K562 (cell line): ENCODE data around the gene PRR36. TPM values are rescaled to one million over a fixed set of nuclear protein-coding genes. Genes with fewer than 3 reads are reported as not detected.

Experiments
- ARID4B ChIP-seq: sonication (generic); formaldehyde crosslinking; IDR thresholded peaks from 2 replicates; pipeline ENCODE4 v1.8.0; 2022; ENCODE audit warnings: mild to moderate bottlenecking, missing genetic modification reagents
- C11orf30 ChIP-seq: fragments of 450-650 bp; IDR thresholded peaks from 2 replicates; pipeline ENCODE4 v1.6.1; 2016; ENCODE audit warnings: low read depth, mild to moderate bottlenecking
- CHCHD3 ChIP-seq: fragments of 250-450 bp; sonication (Bioruptor Pico); IDR thresholded peaks from 2 replicates; pipeline ENCODE4 v2.1.2; 2022; ENCODE audit warnings: mild to moderate bottlenecking
- ELF1 ChIP-seq: fragments of 200-800 bp; sonication (Bioruptor generic); IDR thresholded peaks from 2 replicates; pipeline ENCODE4 v1.6.1; 2016; ENCODE audit warnings: missing genetic modification characterization, missing compliant biosample characterization
- ETS1 ChIP-seq: conservative IDR thresholded peaks from 2 replicates; pipeline ENCODE4 v1.6.1; 2011; ENCODE audit warnings: low read depth, mild to moderate bottlenecking, low read length; ENCODE audit not compliant: control insufficient read depth
- GTF2A2 ChIP-seq: IDR thresholded peaks from 2 replicates; pipeline ENCODE4 v1.6.1; 2016; ENCODE audit warnings: mild to moderate bottlenecking, missing genetic modification characterization, missing compliant biosample characterization
- GTF2B ChIP-seq: IDR thresholded peaks from 2 replicates; pipeline ENCODE4 v1.6.1; 2011; ENCODE audit not compliant: insufficient read length; ENCODE audit errors: extremely low read depth
- GTF2E2 ChIP-seq: fragments of 200-800 bp; sonication (Bioruptor generic); IDR thresholded peaks from 2 replicates; pipeline ENCODE4 v1.6.1; 2016; ENCODE audit warnings: missing genetic modification characterization, missing compliant biosample characterization
- HIVEP1 ChIP-seq: fragments of 250-450 bp; sonication (Bioruptor Pico); IDR thresholded peaks from 2 replicates; pipeline ENCODE4 v1.4.0; 2020; ENCODE audit warnings: mild to moderate bottlenecking
- HNRNPK ChIP-seq: fragments of 200-400 bp; formaldehyde crosslinking; IDR thresholded peaks from one replicate; pipeline ENCODE4 v1.6.1; 2018; ENCODE audit warnings: mild to moderate bottlenecking, low read depth, low read length; ENCODE audit not compliant: poor library complexity, severe bottlenecking
- IFI16 ChIP-seq: fragments of 250-450 bp; sonication (Bioruptor Pico); IDR thresholded peaks from 2 replicates; pipeline ENCODE4 v2.1.2; 2022; ENCODE audit warnings: mild to moderate bottlenecking, inconsistent platforms
- KLF16 ChIP-seq: IDR thresholded peaks from 2 replicates; pipeline ENCODE4 v1.6.1; 2016; ENCODE audit warnings: antibody characterized with exemption
- PHF20 ChIP-seq: fragments of 450-650 bp; IDR thresholded peaks from 2 replicates; pipeline ENCODE4 v1.6.1; 2018; ENCODE audit not compliant: partially characterized antibody
- PML ChIP-seq: IDR thresholded peaks from 2 replicates; pipeline ENCODE4 v1.6.1; 2012; ENCODE audit warnings: low read length, inconsistent platforms
- POLR2A ChIP-seq: fragments of 450-650 bp; conservative IDR thresholded peaks from 2 replicates; pipeline ENCODE4 v1.6.1; 2016
- RFX1 ChIP-seq: fragments of 450-650 bp; IDR thresholded peaks from 2 replicates; pipeline ENCODE4 v1.6.1; 2016; ENCODE audit warnings: mild to moderate bottlenecking, moderate library complexity
- SPI1 ChIP-seq: IDR thresholded peaks from 2 replicates; pipeline ENCODE4 v1.6.1; 2011; ENCODE audit warnings: low read depth, low read length, control low read depth, borderline replicate concordance
- SRSF7 ChIP-seq: fragments of 200-400 bp; formaldehyde crosslinking; optimal IDR thresholded peaks from 2 replicates; pipeline ENCODE3; 2017; ENCODE audit warnings: mild to moderate bottlenecking, low read depth, low read length
- THRAP3 ChIP-seq: fragments of 450-650 bp; IDR thresholded peaks from 2 replicates; pipeline ENCODE4 v1.6.1; 2016; ENCODE audit warnings: mild to moderate bottlenecking, inconsistent platforms, borderline replicate concordance
- ZNF644 ChIP-seq: fragments of 200-800 bp; sonication (Bioruptor generic); IDR thresholded peaks from 2 replicates; pipeline ENCODE4 v1.6.1; 2016; ENCODE audit warnings: low read depth, missing genetic modification characterization, missing compliant biosample characterization
- ZNF668 ChIP-seq: fragments of 250-450 bp; sonication (Bioruptor Pico); IDR thresholded peaks from 2 replicates; pipeline ENCODE4 v1.8.0; 2022; ENCODE audit warnings: mild to moderate bottlenecking, inconsistent platforms
- ZNF695 ChIP-seq: fragments of 450-650 bp; formaldehyde crosslinking; IDR thresholded peaks from 2 replicates; pipeline ENCODE4 v1.4.0; 2020; ENCODE audit warnings: mild to moderate bottlenecking, moderate library complexity
- ZNF696 ChIP-seq: fragments of 250-450 bp; sonication (Bioruptor Pico); conservative IDR thresholded peaks from 2 replicates; pipeline ENCODE4 v1.4.0; 2020; ENCODE audit warnings: mild to moderate bottlenecking, moderate library complexity
- polyA plus RNA-seq, 8 experiments: library from polyadenylated mRNA; depleted of rRNA in 4 of 8; stranded (reverse) in 5 of 8; unstranded in 3 of 8; fragments of >200 nt; fragmentation: Nextera tagmentation in 2 of 8; fragmentation: Illumina TruSeq in 1 of 8; extraction: Ambion mirVana in 2 of 8; extraction: Trizol in 1 of 8; gene quantifications; 2 replicates each; pipeline versions ENCODE4 v1.2.1 to v1.2.3, GENCODE V29; 2011 to 2014; ENCODE audit warnings: inconsistent platforms in 1 of 8, missing spikeins in 1 of 8
- total RNA-seq, 7 experiments: library from RNA; depleted of rRNA in 6 of 7; stranded (reverse); fragments of >200 nt in 6 of 7; fragmentation: Illumina TruSeq in 2 of 7; extraction: Trizol in 2 of 7; gene quantifications; 2 replicates each; pipeline versions ENCODE4 v1.2.1 to v1.2.3, GENCODE V29; 2011 to 2021; ENCODE audit warnings: low replicate concordance in 1 of 7

Gene PRR36
- total and polyA plus RNA-seq, 9 of the 15 experiments (the other 6 are each of a cell fraction or from before 2014, with no cell fraction given): 0.05 to 0.42 (median 0.06) TPM; not detected in 6

- no peak for TF ChIP-seq RFX1
- TF ChIP-seq ZNF695: 0 out of 2 replicates have a peak, but pooled peaks have one; percentile 21
- TF ChIP-seq GTF2E2 (tag): peak; percentile 7; the same call in 1 of the 2 replicates
- TF ChIP-seq GTF2A2 (tag): no peak
- TF ChIP-seq POLR2A: peak; percentile 81
- TF ChIP-seq IFI16 (CRISPR knock-in tag): no peak
- TF ChIP-seq ZNF668 (CRISPR knock-in tag): 0 out of 2 replicates have a peak, but pooled peaks have one; percentile 19
- no peak for TF ChIP-seq ZNF644 (tag)
- TF ChIP-seq HIVEP1 (CRISPR knock-in tag): no peak
- TF ChIP-seq ELF1: 0 out of 2 replicates have a peak, but pooled peaks have one; percentile 19
- TF ChIP-seq ZNF696: no peak
- TF ChIP-seq CHCHD3 (CRISPR knock-in tag): no peak
- no peak for TF ChIP-seq SRSF7
- no peak for TF ChIP-seq HNRNPK
- no peak for TF ChIP-seq PML
- TF ChIP-seq SPI1: 0 out of 2 replicates have a peak, but pooled peaks have one; percentile 13
- TF ChIP-seq KLF16: peak; percentile 73
- TF ChIP-seq ETS1: no peak; the same call in 1 of the 2 replicates
- no peak for TF ChIP-seq GTF2B
- no peak for TF ChIP-seq THRAP3
- peak; percentile 62 for TF ChIP-seq ARID4B (CRISPR knock-in tag)
- TF ChIP-seq PHF20: peak; percentile 16
- peak; percentile 51; the same call in 1 of the 2 replicates for TF ChIP-seq C11orf30
Measured at GRCh38 chr19:7919610-7920518, 45.7 kb upstream of the PRR36 start, which contains the start of gene SNAPC2 (continued).
